Stimulated activated naive CD4-positive, alpha-beta T cell treated with Interleukin-2 at 50 U/mL for 16 hours (primary cell): Measurements from ENCODE around the gene POLR1A.

ENCODE experiments used
- DNase-seq: peaks from one replicate; lab custom pipeline; 2025; lab: John Stamatoyannopoulos, UW

POLR1A gene

GRCh38 chr2:85978883-85979780 lies 126.6 kb downstream of the POLR1A start:
- no peak for DNase-seq

- no peak for DNase-seq
Measured at GRCh38 chr2:85976106-85976920, 129.4 kb downstream of the POLR1A start.

GRCh38 chr2:85975581-85975980 lies 130.1 kb downstream of the POLR1A start:
- DNase-seq, result no peak

GRCh38 chr2:85974390-85974789 lies 131.3 kb downstream of the POLR1A start:
- DNase-seq, result no peak

- DNase-seq, result no peak
Measured at GRCh38 chr2:85972355-85972754, 133.3 kb downstream of the POLR1A start.

GRCh38 chr2:85971366-85971765 lies 134.3 kb downstream of the POLR1A start:
- DNase-seq, result no peak
